Progenitor cell of endocrine pancreas (in vitro differentiated cells): ENCODE measurements around the gene TAS2R60. TPM values are rescaled to one million over a fixed set of nuclear protein-coding genes. Genes with fewer than 3 reads are reported as not detected.

ENCODE experiments used
- DNase-seq: peaks from one replicate; pipeline ENCODE4 v3.0.0; 2021; ENCODE audit warnings: low spot score; ENCODE audit not compliant: unreplicated experiment
- H3K27ac Mint-ChIP-seq: 2 replicates; pipeline ENCODE4 v1.8.0; 2021; ENCODE audit warnings: mild to moderate bottlenecking, moderate library complexity, mixed read lengths
- H3K27me3 Mint-ChIP-seq: 2 replicates; pipeline ENCODE4 v1.8.0; 2021; ENCODE audit warnings: mixed read lengths
- H3K36me3 Mint-ChIP-seq: 2 replicates; pipeline ENCODE4 v1.8.0; 2022; ENCODE audit warnings: mixed read lengths; ENCODE audit not compliant: insufficient read depth
- H3K4me1 Mint-ChIP-seq: 2 replicates; pipeline ENCODE4 v1.8.0; 2021; ENCODE audit warnings: low read depth, mixed read lengths
- H3K4me3 Mint-ChIP-seq: 2 replicates; pipeline ENCODE4 v1.8.0; 2021; ENCODE audit warnings: low read depth, mild to moderate bottlenecking, moderate library complexity, mixed read lengths
- H3K9me3 Mint-ChIP-seq: 2 replicates; pipeline ENCODE4 v1.8.0; 2021; ENCODE audit warnings: low read depth, mixed read lengths
- total RNA-seq: library from RNA; stranded (reverse); gene quantifications from 2 replicates; pipeline ENCODE4 v1.2.1, GENCODE V29; 2021
- TF ChIP-seq, protein P1 (sequence below): fragments of 200-600 bp; sonication (generic); IDR thresholded peaks from one replicate; pipeline ENCODE4 v1.5.0; 2021; ENCODE audit warnings: antibody characterized with exemption, mild to moderate bottlenecking; ENCODE audit not compliant: unreplicated experiment

The TAS2R60 gene
- total RNA-seq, 1 donor from 2014 or later: not detected

DNA sequence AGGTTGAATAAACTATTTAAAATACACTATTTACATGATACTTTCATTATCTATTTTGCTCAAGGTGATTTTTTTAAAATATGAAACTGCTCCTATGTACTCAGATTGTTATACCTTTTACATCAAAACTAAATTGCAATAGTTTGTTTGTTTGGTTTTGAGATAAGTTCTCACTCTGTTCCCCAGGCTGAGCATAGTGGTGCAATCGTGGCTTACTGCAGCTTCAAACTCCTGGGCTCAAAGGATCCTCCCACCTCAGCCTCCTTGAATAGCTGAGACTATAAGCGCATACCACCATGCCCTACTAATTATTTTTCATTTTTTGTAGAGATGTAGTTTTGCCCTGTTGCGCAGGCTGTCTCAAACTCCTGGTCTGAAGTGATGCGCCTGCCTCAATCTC lies 12.7 kb downstream of the TAS2R60 start:
- TF ChIP-seq, protein P1, sequence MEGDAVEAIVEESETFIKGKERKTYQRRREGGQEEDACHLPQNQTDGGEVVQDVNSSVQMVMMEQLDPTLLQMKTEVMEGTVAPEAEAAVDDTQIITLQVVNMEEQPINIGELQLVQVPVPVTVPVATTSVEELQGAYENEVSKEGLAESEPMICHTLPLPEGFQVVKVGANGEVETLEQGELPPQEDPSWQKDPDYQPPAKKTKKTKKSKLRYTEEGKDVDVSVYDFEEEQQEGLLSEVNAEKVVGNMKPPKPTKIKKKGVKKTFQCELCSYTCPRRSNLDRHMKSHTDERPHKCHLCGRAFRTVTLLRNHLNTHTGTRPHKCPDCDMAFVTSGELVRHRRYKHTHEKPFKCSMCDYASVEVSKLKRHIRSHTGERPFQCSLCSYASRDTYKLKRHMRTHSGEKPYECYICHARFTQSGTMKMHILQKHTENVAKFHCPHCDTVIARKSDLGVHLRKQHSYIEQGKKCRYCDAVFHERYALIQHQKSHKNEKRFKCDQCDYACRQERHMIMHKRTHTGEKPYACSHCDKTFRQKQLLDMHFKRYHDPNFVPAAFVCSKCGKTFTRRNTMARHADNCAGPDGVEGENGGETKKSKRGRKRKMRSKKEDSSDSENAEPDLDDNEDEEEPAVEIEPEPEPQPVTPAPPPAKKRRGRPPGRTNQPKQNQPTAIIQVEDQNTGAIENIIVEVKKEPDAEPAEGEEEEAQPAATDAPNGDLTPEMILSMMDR: no peak
- Mint-ChIP-seq H3K4me3 (no peak overlapping the region), H3K4me1 (no peaks in the 10 kb centered on the region), H3K27me3 (no peaks in the 10 kb centered on the region), H3K36me3 (no peaks in the 10 kb centered on the region), H3K27ac (no peak overlapping the region), H3K9me3 (no peaks in the 10 kb centered on the region)
- no peak for DNase-seq

GRCh38 chr7:143456992-143457793 lies 13.9 kb downstream of the TAS2R60 start:
- DNase-seq: no peak
- Mint-ChIP-seq H3K27ac (no peak overlapping the region), H3K4me3 (no peak overlapping the region), H3K4me1 (no peaks in the 10 kb centered on the region), H3K36me3 (no peaks in the 10 kb centered on the region), H3K27me3 (no peaks in the 10 kb centered on the region), H3K9me3 (no peaks in the 10 kb centered on the region)
- TF ChIP-seq, protein P1: no peak

DNA sequence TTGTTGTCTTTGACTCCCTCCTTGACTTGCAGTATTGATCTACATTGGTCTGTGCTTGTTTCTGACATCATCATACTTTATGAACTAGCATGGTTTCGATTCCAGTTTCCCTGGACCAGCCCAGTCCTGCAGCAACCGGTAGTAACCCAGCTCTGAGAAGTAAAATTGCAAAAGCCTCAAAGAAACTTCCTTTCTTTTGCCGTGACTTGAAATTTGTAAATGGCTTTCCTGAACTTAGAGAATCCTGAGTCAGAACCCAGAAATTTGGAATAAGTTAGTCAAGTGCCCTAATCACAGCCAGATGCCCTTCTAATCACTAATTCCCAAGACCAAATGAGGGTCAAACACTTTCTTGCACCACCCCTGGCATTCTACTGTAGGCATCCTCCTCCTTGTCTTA lies 15.0 kb downstream of the TAS2R60 start:
- TF ChIP-seq, protein P1: no peak
- DNase-seq: no peak
- Mint-ChIP-seq H3K4me3 (no peak overlapping the region), H3K27ac (no peak overlapping the region), H3K36me3 (no peaks in the 10 kb centered on the region), H3K27me3 (no peaks in the 10 kb centered on the region), H3K4me1 (no peaks in the 10 kb centered on the region), H3K9me3 (peaks cover 3% of the 10 kb centered on the region)

- Mint-ChIP-seq H3K27ac (no peak overlapping the region), H3K9me3 (peaks cover 3% of the 10 kb centered on the region), H3K4me3 (no peak overlapping the region), H3K4me1 (no peaks in the 10 kb centered on the region), H3K36me3 (no peaks in the 10 kb centered on the region), H3K27me3 (no peaks in the 10 kb centered on the region)
- no peak for DNase-seq
- TF ChIP-seq, protein P1: no peak
Measured at GRCh38 chr7:143458681-143459080, 15.4 kb downstream of the TAS2R60 start.

- no peaks in the 10 kb centered on the region for H3K4me1 Mint-ChIP-seq
Measured at GRCh38 chr7:143459359-143459758, 16.1 kb downstream of the TAS2R60 start.

More at GRCh38 chr7:143459359-143459758, 16.1 kb downstream of the TAS2R60 start:
- no peaks in the 10 kb centered on the region for H3K27me3 Mint-ChIP-seq
- TF ChIP-seq, protein P1: no peak
- no peak for DNase-seq
- H3K36me3 Mint-ChIP-seq: no peaks in the 10 kb centered on the region
- H3K9me3 Mint-ChIP-seq: peaks cover 3% of the 10 kb centered on the region
- no peak overlapping the region for H3K4me3 Mint-ChIP-seq
- H3K27ac Mint-ChIP-seq: no peak overlapping the region
